Tibial artery (tissue), 4 donors: ENCODE measurements around the gene BTBD9.
A peak's percentile ranks its signal among the peaks of the same experiment; 100 is the strongest.

ENCODE experiments used
- DNase-seq, 2 donors: peaks; one replicate each; pipeline ENCODE4 v3.0.0-alpha.2; 2019
- H3K27ac ChIP-seq, 2 donors: fragments of 200-600 bp; sonication (generic) in 1 of 2; 1 replicate in 1 of 2; 2 replicates in 1 of 2; pipeline ENCODE4 v1.5.1; 2018 to 2019; ENCODE audit warnings: mild to moderate bottlenecking in 1 of 2
- H3K27me3 ChIP-seq, 2 donors: fragments of 200-600 bp; sonication (generic) in 1 of 2; one replicate each; pipeline versions ENCODE4 v1.5.1 to v1.6.0; 2016 to 2019
- H3K36me3 ChIP-seq, 3 donors: fragments of 200-600 bp; sonication (generic) in 2 of 3; one replicate each; pipeline ENCODE4 v1.5.1; 2016 to 2019; ENCODE audit warnings: mild to moderate bottlenecking in 2 of 3
- H3K4me1 ChIP-seq, 4 donors: fragments of 200-600 bp; sonication (generic) in 2 of 4; 1 replicate in 3 of 4; 2 replicates in 1 of 4; pipeline ENCODE4 v1.5.1; 2016 to 2019
- H3K4me3 ChIP-seq, 2 donors: fragments of 200-600 bp; sonication (generic) in 1 of 2; 1 replicate in 1 of 2; 2 replicates in 1 of 2; pipeline ENCODE4 v1.5.1; 2018 to 2019; ENCODE audit warnings: mild to moderate bottlenecking in 2 of 2
- H3K9me3 ChIP-seq, 3 donors: fragments of 200-600 bp; sonication (generic) in 1 of 3; one replicate each; pipeline ENCODE4 v1.5.1; 2016 to 2019
- intact Hi-C: fragments of 100-400 bp; cut with DNase I; formaldehyde crosslinking; loops from one replicate; pipeline ENCODE4 v1.15.0; 2023; ENCODE audit warnings: low total_unique reads
- TF ChIP-seq, protein P1 (sequence below), 2 experiments: fragments of 200-600 bp in 1 of 2; fragments of 450-650 bp in 1 of 2; IDR thresholded peaks; one replicate each; pipeline ENCODE4 v1.5.1; 2017 to 2019; ENCODE audit warnings: antibody characterized with exemption in 2 of 2, mild to moderate bottlenecking in 1 of 2, moderate library complexity in 1 of 2

BTBD9 gene

DNA sequence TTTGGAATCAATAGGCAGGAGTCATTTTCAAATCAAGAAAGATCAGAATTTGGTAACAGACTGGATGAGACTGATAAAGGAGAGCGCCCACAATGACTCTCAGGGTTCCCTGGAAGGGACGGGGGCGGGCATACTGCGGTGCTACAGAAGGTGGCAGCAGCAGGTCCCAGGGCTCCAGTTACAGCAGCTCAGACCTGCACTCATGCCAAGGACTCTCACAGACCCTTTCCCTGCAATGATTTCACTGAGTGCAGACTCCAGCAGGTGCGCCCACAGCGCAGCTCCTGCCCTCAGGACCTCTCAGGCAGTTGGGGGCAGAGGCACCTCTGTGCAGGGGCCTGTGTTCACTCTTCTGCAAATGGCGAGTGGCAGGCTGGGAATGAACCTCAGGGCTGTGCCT, 460.4 kb downstream of the BTBD9 start:
- H3K27ac ChIP-seq: no peak overlapping the region
- TF ChIP-seq, protein P1, sequence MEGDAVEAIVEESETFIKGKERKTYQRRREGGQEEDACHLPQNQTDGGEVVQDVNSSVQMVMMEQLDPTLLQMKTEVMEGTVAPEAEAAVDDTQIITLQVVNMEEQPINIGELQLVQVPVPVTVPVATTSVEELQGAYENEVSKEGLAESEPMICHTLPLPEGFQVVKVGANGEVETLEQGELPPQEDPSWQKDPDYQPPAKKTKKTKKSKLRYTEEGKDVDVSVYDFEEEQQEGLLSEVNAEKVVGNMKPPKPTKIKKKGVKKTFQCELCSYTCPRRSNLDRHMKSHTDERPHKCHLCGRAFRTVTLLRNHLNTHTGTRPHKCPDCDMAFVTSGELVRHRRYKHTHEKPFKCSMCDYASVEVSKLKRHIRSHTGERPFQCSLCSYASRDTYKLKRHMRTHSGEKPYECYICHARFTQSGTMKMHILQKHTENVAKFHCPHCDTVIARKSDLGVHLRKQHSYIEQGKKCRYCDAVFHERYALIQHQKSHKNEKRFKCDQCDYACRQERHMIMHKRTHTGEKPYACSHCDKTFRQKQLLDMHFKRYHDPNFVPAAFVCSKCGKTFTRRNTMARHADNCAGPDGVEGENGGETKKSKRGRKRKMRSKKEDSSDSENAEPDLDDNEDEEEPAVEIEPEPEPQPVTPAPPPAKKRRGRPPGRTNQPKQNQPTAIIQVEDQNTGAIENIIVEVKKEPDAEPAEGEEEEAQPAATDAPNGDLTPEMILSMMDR (IDR thresholded peaks at IDR 0.05): no peak
- no peaks in the 10 kb centered on the region for H3K27me3 ChIP-seq
- H3K4me1 ChIP-seq: no peaks in the 10 kb centered on the region
- peaks cover 0 to 17% (median 0%) of the 10 kb centered on the region in 3 donors for H3K36me3 ChIP-seq
- intact Hi-C loops: no loop called here
- no peaks in the 10 kb centered on the region for H3K9me3 ChIP-seq
- H3K4me3 ChIP-seq: no peak overlapping the region
- DNase-seq: peak in 1 of 2 donors; percentile 15

DNA sequence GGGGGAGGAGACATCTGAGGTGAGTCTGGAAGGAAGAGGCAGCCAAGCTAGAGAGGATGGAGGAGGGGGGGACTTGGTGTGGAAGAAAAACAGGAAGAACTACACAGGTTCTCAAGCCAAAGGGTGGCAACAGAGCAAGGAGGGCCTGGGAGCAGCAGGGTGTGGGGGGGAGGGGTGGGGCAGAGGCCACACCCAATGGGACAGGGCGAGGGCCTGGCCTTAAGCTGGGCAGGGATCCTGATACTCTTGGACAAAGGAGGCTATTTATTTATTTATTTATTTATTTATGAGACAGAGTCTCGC, 461.2 kb downstream of the BTBD9 start:
- peak; percentile 1 to 20 for DNase-seq
- H3K4me1 ChIP-seq: no peaks in the 10 kb centered on the region
- H3K36me3 ChIP-seq: peaks cover 0 to 25% (median 0%) of the 10 kb centered on the region in 3 donors
- H3K4me3 ChIP-seq: no peak overlapping the region
- H3K27ac ChIP-seq: no peak overlapping the region
- no peaks in the 10 kb centered on the region for H3K9me3 ChIP-seq
- H3K27me3 ChIP-seq: no peaks in the 10 kb centered on the region
- intact Hi-C loops: no loop called here
- TF ChIP-seq, protein P1 (IDR thresholded peaks at IDR 0.05): no peak

DNA sequence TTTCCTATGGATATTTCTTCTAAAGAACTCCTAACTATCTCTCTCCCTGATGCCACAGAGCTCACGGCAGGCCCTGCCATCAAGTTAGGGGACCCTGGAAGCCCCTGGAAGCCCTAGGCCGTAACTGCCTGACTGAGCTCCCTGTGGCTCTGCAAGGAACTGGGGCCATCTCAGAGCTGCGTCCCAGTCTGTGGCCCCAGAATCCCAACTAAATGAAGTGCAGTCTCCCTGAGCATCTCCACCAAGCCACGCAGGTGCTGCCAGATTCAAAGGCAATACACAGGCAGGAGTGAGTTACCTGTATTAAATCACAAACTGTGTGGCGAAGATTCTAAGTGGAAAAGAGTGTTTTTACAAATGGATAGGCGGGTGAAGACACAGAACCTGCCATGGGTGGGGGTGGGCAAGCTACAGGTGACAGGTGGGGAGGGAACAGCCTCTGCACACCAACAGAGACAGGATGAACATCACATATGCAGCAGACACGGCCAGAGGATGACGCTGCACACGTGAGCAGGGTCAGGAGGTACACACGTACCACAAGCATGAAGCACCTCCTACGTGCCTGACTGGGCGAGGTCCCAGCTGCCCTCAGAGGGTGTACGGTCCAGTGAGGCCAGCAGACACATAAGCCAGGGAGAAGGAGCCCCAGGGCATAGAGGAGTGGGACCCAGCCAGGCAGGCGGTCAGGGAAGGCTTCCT, 461.7 kb downstream of the BTBD9 start:
- DNase-seq: peak; percentile 11 to 24

DNA sequence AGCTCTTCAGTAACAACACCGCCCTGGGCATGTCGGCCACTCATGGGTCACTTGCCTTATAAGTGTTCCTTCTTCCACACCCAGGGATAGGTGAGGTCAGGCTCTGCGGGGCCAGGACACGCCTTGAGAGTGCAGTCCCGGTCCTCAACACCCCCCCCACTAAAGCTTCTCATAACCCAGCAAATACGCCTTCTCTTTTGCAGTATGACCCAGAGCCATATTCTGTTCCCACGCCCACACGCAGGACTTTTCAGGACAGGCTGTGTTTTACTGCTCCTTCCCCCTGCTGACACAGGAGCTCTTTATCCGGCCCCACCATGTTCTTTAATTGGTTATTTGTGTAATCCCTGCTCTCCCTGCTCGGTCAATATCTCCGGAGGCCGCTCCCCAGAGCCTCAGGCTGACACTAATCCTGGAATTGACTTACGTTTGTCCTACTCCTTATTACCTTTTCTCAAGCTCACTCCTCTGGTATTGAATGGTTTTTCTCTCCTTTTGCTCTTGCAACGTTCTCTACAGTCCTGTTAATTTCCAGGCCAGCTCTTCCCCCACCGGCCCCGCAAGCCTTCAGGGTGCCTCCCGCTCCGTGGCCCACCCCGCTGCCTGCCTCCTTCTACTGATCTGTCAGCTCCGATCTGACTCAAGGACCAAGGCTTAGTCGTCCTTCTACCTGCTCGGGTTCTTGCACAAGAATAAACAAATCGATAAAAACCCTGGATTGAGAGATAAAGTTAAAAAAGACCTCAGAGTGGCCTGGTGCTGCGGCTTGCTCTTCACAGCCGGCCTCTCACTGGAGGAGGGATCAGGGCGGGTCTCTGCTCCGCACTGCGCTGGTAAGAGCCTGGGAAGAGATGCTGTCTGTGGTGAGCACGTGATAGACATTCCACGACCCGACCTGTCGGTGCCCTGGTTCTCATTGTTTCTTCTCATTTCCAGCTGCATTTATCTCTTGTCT, 462.7 kb downstream of the BTBD9 start:
- H3K9me3 ChIP-seq: no peaks in the 10 kb centered on the region
- H3K27me3 ChIP-seq: no peaks in the 10 kb centered on the region
- intact Hi-C loops: no loop called here
- H3K4me3 ChIP-seq: no peak overlapping the region
- TF ChIP-seq, protein P1 (IDR thresholded peaks at IDR 0.05): no peak
- no peaks in the 10 kb centered on the region for H3K4me1 ChIP-seq
- H3K27ac ChIP-seq: no peak overlapping the region
- H3K36me3 ChIP-seq: peaks cover 0 to 35% (median 0%) of the 10 kb centered on the region in 3 donors
- DNase-seq: peak in 1 of 2 donors; percentile 2

More for the DNA sequence above, 461.7 kb downstream of the BTBD9 start:
- H3K36me3 ChIP-seq: peaks cover 0 to 30% (median 0%) of the 10 kb centered on the region in 3 donors
- H3K4me3 ChIP-seq: no peak overlapping the region
- no peaks in the 10 kb centered on the region for H3K4me1 ChIP-seq
- H3K27ac ChIP-seq: no peak overlapping the region
- TF ChIP-seq, protein P1 (IDR thresholded peaks at IDR 0.05): no peak
- intact Hi-C loops: no loop called here
- H3K9me3 ChIP-seq: no peaks in the 10 kb centered on the region
- no peaks in the 10 kb centered on the region for H3K27me3 ChIP-seq

DNA sequence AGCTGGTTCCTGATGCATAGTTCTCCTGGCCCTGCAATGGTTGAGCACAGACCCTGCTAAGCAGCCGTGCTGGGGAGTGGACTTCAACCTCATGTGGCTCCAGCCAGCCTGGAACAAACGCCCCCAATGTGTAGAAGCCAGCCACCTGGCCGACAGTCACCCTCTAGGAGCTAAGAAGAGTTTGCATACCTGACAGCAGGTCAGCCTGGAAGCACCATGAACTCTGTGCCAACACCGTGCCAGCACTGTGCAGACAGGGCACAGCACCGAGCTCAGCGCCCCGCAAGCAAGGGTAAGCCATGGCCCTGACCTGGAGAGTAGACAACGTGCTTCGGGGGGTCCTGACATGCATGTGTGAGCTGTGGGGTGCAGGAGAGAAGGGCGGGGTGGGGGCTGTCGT, 463.9 kb downstream of the BTBD9 start:
- H3K36me3 ChIP-seq: peaks cover 0 to 35% (median 0%) of the 10 kb centered on the region in 3 donors
- DNase-seq: no peak
- H3K9me3 ChIP-seq: no peaks in the 10 kb centered on the region
- H3K4me1 ChIP-seq: no peaks in the 10 kb centered on the region
- no peak overlapping the region for H3K27ac ChIP-seq
- H3K4me3 ChIP-seq: no peak overlapping the region
- intact Hi-C loops: no loop called here
- TF ChIP-seq, protein P1 (IDR thresholded peaks at IDR 0.05): no peak
- no peaks in the 10 kb centered on the region for H3K27me3 ChIP-seq
